Activated T-cell treated with anti-CD3 and anti-CD28 coated beads for 4 hours (primary cell): ENCODE data around the gene EIF3I.
A peak's percentile ranks its signal among the peaks of the same experiment; 100 is the strongest.

Experiments used
- DNase-seq: peaks from one replicate; pipeline ENCODE4 v3.0.0-alpha.2; 2020

Gene EIF3I

DNA sequence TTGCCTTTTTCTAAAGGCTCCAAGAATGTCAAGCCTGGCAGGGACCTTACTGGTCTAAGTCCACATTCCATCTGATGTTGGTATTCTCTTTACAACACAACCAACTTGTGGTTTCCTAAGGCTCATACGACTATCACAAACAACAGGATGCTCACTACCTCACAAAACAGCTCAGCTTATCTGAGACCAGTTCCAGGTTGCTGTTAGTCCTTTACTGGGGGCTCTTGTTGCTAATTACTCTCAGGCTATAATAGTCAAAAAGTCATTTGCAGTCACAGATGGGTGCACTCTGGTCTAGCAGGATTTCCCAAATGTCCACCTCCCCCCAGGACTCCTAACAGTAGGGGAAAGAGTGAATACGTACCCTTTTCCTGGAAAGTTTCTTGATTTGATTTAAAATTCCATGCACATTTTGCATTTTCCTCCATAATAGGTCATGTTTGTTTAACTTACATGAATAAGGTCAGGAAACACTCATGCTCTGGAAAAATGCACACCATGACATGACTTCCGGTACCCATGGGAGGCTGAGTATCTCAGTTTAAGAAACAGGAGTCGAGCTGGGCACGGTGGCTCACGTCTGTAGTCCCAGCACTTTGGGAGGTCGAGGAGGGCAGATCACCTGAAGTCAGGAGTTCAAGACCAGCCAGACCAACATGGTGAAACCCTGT, 44.8 kb downstream of the EIF3I start:
- DNase-seq, result no peak

GRCh38 chr1:32269744-32270143, 47.5 kb downstream of the EIF3I start:
- DNase-seq, result no peak

DNA sequence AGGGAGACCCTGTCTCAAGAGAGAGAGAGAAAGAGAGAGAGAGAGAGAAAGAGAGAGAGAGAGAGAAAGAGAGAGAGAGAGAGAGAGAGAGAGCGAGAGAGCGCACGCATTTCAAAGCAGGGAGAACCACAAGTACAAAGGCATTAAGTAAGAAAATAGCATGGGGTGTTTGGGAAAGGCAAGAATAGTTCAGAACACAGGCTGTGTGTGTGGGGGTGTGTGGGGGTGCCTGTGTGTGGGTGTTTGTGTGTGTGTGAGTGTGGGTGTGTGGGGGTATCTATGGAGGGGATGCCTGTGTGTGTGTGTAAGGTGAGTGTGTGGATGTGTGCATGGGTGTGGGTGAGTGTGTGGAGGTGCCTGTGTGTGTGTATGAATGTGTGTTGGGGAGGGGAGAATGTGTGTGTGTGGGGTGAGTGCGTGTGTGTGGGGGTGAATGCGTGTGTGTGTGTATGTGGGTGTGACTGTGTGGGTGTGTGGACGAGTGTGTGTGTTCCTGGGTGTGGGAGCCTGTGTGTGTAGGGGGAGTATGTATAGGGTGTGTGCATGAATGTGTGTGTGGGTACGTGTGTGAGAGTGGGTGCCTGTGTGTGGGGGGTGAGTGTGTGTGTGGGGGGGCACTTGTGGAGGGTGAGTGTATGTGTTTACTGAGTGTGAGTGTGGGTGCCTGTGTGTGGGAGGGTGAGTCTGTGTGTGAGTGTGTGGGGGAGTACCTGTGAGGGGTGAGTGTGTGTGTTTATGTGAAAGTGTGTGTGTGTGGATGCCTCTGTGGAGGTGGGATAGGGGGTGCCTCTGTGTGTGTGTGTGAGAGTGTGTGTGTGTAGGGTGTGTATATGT, 50.6 kb downstream of the EIF3I start:
- peak; percentile 38 for DNase-seq

DNA sequence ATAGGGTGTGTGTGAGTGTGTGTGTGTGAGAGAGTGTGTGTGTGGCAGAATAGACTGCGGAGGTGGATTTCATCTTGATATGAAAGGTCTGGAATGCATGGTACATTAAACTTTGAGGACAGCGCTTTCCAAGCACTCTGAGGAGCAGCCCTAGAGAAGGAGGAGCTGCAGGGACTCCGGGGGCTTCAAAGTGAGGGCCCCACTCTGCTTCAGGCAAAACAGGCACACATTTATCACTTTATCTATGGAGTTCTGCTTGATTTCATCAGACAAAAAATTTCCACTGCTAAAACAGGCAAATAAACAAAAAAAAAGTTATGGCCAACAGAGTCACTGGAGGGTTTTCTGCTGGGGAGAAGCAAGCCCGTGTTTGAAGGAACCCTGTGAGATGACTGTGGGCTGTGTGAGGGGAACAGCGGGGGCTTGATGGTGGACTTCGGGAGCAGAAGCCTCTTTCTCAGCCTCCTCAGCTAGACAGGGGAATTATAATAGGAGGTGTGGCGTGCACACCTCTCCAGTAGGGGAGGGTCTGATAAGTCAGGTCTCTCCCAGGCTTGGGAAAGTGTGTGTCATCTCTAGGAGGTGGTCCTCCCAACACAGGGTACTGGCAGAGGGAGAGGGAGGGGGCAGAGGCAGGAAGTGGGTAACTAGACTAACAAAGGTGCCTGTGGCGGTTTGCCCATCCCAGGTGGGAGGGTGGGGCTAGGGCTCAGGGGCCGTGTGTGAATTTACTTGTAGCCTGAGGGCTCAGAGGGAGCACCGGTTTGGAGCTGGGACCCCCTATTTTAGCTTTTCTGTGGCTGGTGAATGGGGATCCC, 51.4 kb downstream of the EIF3I start:
- DNase-seq, result peak; percentile 81

DNA sequence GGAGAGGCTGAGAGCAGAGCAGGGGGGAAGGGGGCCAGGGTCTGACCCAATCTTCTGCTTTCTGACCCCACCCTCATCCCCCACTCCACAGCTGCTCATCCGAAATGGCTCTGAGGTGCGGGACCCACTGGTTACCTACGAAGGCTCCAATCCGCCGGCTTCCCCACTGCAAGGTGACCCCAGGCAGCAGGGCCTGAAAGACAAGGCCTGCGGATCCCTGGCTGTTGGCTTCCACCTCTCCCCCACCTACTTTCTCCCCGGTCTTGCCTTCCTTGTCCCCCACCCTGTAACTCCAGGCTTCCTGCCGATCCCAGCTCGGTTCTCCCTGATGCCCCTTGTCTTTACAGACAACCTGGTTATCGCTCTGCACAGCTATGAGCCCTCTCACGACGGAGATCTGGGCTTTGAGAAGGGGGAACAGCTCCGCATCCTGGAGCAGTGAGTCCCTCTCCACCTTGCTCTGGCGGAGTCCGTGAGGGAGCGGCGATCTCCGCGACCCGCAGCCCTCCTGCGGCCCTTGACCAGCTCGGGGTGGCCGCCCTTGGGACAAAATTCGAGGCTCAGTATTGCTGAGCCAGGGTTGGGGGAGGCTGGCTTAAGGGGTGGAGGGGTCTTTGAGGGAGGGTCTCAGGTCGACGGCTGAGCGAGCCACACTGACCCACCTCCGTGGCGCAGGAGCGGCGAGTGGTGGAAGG, 52.6 kb downstream of the EIF3I start:
- no peak for DNase-seq

GRCh38 chr1:32275424-32275823, 53.2 kb downstream of the EIF3I start:
- no peak for DNase-seq

DNA sequence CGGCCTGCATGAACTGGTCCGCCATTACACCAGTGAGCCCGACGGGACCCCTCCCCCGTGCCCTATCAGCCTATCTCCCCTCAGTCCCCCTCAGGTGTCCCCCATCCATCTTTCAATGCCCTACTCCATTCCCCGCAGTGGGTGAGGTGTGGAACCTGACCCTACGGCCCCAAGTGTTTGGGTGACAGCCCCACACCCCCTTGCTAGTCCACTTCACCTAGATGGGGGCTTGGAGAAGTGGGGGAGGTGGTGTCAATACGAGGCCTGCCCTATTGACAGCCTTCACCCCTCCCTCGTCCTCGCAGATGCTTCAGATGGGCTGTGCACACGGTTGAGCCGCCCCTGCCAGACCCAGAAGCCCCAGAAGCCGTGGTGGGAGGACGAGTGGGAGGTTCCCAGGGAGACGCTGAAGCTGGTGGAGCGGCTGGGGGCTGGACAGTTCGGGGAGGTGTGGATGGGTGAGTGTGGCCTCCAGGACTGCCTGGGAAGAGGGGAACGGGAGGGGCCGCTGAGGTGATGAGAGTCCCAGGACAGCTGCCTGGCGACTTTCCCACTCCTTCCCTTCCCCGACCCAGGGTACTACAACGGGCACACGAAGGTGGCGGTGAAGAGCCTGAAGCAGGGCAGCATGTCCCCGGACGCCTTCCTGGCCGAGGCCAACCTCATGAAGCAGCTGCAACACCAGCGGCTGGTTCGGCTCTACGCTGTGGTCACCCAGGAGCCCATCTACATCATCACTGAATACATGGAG, 54.0 kb downstream of the EIF3I start:
- DNase-seq, result no peak
